ENCODE results near the gene ZSCAN18.
"Not testable (repeated sequence)": the region's sequence is repeated elsewhere in the genome, so short reads cannot be mapped to it uniquely, and the experiment has no call there.

The ZSCAN18 gene, protein sequence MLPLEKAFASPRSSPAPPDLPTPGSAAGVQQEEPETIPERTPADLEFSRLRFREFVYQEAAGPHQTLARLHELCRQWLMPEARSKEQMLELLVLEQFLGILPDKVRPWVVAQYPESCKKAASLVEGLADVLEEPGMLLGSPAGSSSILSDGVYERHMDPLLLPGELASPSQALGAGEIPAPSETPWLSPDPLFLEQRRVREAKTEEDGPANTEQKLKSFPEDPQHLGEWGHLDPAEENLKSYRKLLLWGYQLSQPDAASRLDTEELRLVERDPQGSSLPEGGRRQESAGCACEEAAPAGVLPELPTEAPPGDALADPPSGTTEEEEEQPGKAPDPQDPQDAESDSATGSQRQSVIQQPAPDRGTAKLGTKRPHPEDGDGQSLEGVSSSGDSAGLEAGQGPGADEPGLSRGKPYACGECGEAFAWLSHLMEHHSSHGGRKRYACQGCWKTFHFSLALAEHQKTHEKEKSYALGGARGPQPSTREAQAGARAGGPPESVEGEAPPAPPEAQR

DNA sequence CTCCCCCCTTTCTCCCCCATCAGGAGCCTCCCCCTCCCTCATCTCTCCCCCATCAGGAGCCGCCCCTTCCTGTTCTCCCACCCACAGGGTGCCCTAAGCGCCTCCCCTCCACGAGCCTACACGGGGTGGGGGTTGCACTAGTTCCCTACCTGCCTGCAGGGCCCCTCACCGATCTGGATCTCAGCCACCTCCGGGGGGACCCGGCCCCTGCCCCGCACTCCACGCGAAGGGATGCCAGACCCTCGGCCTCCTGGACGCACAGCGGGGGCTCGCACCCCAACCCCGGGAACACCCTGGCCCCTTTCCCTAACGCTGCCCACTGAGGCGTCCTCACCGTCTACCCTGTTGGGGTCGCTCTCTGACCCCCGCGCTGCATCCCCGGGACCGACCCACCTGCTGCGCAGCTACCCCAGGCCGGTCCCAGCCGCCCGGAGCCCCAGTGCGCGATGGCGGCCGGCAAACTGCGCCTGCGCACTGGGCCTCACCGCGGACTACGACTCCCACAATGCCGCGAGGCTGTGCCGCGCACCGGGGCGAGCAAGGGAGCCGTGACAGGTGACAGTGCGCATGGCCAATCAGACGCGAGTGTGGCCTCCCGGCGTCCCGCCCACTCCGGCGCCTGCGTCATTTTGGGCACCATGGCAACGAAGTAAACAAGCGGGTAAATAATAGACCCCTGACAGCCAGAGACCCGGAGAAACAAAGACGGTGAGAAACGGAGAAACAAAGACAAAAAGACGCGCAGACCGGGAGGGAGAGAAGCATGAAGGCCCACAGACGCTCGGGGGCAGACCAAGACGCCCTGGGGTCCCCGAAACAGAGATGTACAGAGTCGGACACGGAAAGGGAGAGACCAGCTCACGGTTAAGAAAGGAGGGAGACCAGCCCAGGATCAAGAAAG is at the start of gene ZSCAN18:
ZSCAN18 (minus strand) TSS at position 451 of the 901 bp plus-strand sequence. CDS start 7,964 bp downstream, outside the sequence.
- H2AFZ ChIP-seq (ENCODE audit: low read length), result no peak within 1 kb of the TSS
- H3K4me1 ChIP-seq (ENCODE audit: low read length), result no peaks in the 10 kb centered on the region
- H3K9ac ChIP-seq (ENCODE audit: low read length), result no peak within 1 kb of the TSS
- H3K27me3 ChIP-seq (replicated peaks; ENCODE audit: insufficient read depth, low read length), result no peaks in the 10 kb centered on the region
- no peaks in the 10 kb centered on the region for H3K36me3 ChIP-seq (replicated peaks; ENCODE audit: insufficient read depth, low read length)
- no peak within 1 kb of the TSS for H3K4me2 ChIP-seq (ENCODE audit: low read depth, low read length)
- no peaks in the 10 kb centered on the region for H3K9me3 ChIP-seq (replicated peaks; ENCODE audit: insufficient read depth, low read length)
- H3K27ac ChIP-seq (ENCODE audit: low read length), result no peak within 1 kb of the TSS
- no peaks in the 10 kb centered on the region for H4K20me1 ChIP-seq (ENCODE audit: insufficient read depth, low read length)
- H3F3A ChIP-seq (ENCODE audit: insufficient read depth, low read length), result no peaks in the 10 kb centered on the region
- no peak within 1 kb of the TSS for H3K4me3 ChIP-seq (ENCODE audit: low read length)
- no peak for DNase-seq
- no peaks in the 10 kb centered on the region for H3K79me2 ChIP-seq (ENCODE audit: low read length)
- TF ChIP-seq EZH2 (optimal IDR thresholded peaks at IDR 0.05; ENCODE audit: low read depth, low read length), result no peak
- TF ChIP-seq, protein P1, sequence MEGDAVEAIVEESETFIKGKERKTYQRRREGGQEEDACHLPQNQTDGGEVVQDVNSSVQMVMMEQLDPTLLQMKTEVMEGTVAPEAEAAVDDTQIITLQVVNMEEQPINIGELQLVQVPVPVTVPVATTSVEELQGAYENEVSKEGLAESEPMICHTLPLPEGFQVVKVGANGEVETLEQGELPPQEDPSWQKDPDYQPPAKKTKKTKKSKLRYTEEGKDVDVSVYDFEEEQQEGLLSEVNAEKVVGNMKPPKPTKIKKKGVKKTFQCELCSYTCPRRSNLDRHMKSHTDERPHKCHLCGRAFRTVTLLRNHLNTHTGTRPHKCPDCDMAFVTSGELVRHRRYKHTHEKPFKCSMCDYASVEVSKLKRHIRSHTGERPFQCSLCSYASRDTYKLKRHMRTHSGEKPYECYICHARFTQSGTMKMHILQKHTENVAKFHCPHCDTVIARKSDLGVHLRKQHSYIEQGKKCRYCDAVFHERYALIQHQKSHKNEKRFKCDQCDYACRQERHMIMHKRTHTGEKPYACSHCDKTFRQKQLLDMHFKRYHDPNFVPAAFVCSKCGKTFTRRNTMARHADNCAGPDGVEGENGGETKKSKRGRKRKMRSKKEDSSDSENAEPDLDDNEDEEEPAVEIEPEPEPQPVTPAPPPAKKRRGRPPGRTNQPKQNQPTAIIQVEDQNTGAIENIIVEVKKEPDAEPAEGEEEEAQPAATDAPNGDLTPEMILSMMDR (IDR thresholded peaks at IDR 0.05; ENCODE audit: low read length), result no peak
- TF ChIP-seq EZH2phosphoT487 (IDR thresholded peaks at IDR 0.05; ENCODE audit: low read length), result no peak
- no peaks in the 10 kb centered on the region for H3K9me2 ChIP-seq (replicated peaks; ENCODE audit: insufficient read depth, low read length)

DNA sequence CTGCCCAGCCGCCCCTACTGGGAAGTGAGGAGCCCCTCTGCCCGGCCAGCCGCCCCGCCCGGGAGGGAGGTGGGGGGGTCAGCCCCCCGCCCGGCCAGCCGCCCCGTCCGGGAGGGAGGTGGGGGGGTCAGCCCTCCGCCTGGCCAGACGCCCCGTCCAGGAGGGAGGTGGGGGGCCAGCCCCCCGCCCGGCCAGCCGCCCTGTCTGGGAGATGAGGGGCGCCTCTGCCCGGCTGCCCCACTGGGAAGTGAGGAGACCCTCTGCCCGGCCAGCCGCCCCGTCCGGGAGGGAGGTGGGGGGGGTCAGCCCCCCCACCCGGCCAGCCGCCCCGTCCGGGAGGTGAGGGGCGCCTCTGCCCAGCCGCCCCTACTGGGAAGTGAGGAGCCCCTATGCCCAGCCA is 49.4 kb upstream of the ZSCAN18 start:
- H3K9me3 ChIP-seq (replicated peaks; ENCODE audit: insufficient read depth, low read length); H3K9ac ChIP-seq (ENCODE audit: low read length); H3K4me3 ChIP-seq (ENCODE audit: low read length); H3K4me2 ChIP-seq (ENCODE audit: low read depth, low read length); H2AFZ ChIP-seq (ENCODE audit: low read length); H3F3A ChIP-seq (ENCODE audit: insufficient read depth, low read length); DNase-seq; H4K20me1 ChIP-seq (ENCODE audit: insufficient read depth, low read length); H3K27ac ChIP-seq (ENCODE audit: low read length); H3K4me1 ChIP-seq (ENCODE audit: low read length); H3K9me2 ChIP-seq (replicated peaks; ENCODE audit: insufficient read depth, low read length); H3K79me2 ChIP-seq (ENCODE audit: low read length); H3K27me3 ChIP-seq (replicated peaks; ENCODE audit: insufficient read depth, low read length); H3K36me3 ChIP-seq (replicated peaks; ENCODE audit: insufficient read depth, low read length): not testable (repeated sequence)

DNA sequence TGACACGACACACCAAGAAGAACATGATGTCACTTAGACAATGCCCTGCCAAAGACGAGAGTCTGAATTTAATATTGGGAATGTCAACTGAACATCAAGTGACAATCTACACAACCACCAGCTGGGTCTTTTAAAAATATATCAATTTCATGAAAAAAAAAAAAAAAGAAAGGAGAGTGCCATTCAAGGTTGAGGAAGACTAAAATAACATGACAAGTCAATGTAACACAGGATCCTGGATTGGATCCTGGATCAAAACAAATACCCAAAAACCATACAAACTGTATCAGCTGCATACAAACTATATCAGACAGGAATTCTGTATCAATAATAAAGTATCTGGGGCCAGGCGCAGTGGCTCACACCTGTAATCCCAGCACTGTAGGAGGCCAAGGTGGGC is 47.8 kb upstream of the ZSCAN18 start:
- no peaks in the 10 kb centered on the region for H3K9me3 ChIP-seq (replicated peaks; ENCODE audit: insufficient read depth, low read length)
- no peaks in the 10 kb centered on the region for H3K9me2 ChIP-seq (replicated peaks; ENCODE audit: insufficient read depth, low read length)
- DNase-seq, result no peak
- H3K36me3 ChIP-seq (replicated peaks; ENCODE audit: insufficient read depth, low read length), result no peaks in the 10 kb centered on the region
- no peak overlapping the region for H2AFZ ChIP-seq (ENCODE audit: low read length)
- H3K4me2 ChIP-seq (ENCODE audit: low read depth, low read length), result no peak overlapping the region
- H3K4me3 ChIP-seq (ENCODE audit: low read length), result no peak overlapping the region
- no peaks in the 10 kb centered on the region for H3F3A ChIP-seq (ENCODE audit: insufficient read depth, low read length)
- TF ChIP-seq, protein P1 (IDR thresholded peaks at IDR 0.05; ENCODE audit: low read length), result no peak
- no peak for TF ChIP-seq EZH2phosphoT487 (IDR thresholded peaks at IDR 0.05; ENCODE audit: low read length)
- TF ChIP-seq EZH2 (optimal IDR thresholded peaks at IDR 0.05; ENCODE audit: low read depth, low read length), result no peak
- no peak overlapping the region for H3K27ac ChIP-seq (ENCODE audit: low read length)
- no peak overlapping the region for H3K9ac ChIP-seq (ENCODE audit: low read length)
- no peaks in the 10 kb centered on the region for H3K27me3 ChIP-seq (replicated peaks; ENCODE audit: insufficient read depth, low read length)
- H3K79me2 ChIP-seq (ENCODE audit: low read length), result 0 out of 2 replicates have a peak, but pooled peaks cover 4% of the 10 kb centered on the region
- no peaks in the 10 kb centered on the region for H3K4me1 ChIP-seq (ENCODE audit: low read length)
- H4K20me1 ChIP-seq (ENCODE audit: insufficient read depth, low read length), result no peaks in the 10 kb centered on the region

All from MM.1S (cell line).